ENCODE measurements around the gene ZHX3. TPM values are rescaled to one million over a fixed set of nuclear protein-coding genes. Genes with fewer than 3 reads are reported as not detected.

Gene ZHX3
- total RNA-seq, 1 experiment from 2014 or later: 24.6 TPM

- H3K4me1 Mint-ChIP-seq (ENCODE audit: low read depth, unreplicated experiment): no peaks in the 10 kb centered on the region
- Histone ChIP-seq H3K4me1 (no peaks in the 10 kb centered on the region), H3K27me3 (replicated peaks; ENCODE audit: control insufficient read depth, insufficient read depth, low read length) (no peaks in the 10 kb centered on the region), H3K4me3 (ENCODE audit: low read depth, low read length) (no peak overlapping the region), H3K9me3 (no peaks in the 10 kb centered on the region), H3K36me3 (ENCODE audit: control insufficient read depth, insufficient read depth, low read length) (peaks cover 5% of the 10 kb centered on the region; the same call in 1 of the 2 replicates)
- no peak overlapping the region for H3K4me3 Mint-ChIP-seq (ENCODE audit: unreplicated experiment)
- DNase-seq: no peak
- peaks cover 6% of the 10 kb centered on the region for H3K36me3 Mint-ChIP-seq (ENCODE audit: insufficient read depth, unreplicated experiment)
- H3K9me3 Mint-ChIP-seq (ENCODE audit: unreplicated experiment): no peaks in the 10 kb centered on the region
- CTCF ChIA-PET: interaction anchor here (0.8 to 1.6 kb wide), 2 partner anchors 9 to 215 kb away, joined by 5 to 14 read pairs; partner anchors contain the start of gene LPIN3
- no peak overlapping the region for H3K27ac Mint-ChIP-seq (ENCODE audit: unreplicated experiment)
- intact Hi-C loops (cut with micrococcal nuclease; ENCODE audit: unreplicated experiment): no loop called here
- no peak for TF ChIP-seq CTCF (IDR thresholded peaks at IDR 0.05; ENCODE audit: insufficient read depth in 1 of 2, low read depth in 1 of 2, low read length in 1 of 2, severe bottlenecking in 1 of 2, unreplicated experiment in 1 of 2)
- BruUV-seq (replicated peaks): no TSS peak
- no peaks in the 10 kb centered on the region for H3K27me3 Mint-ChIP-seq (ENCODE audit: insufficient read depth, unreplicated experiment)
- POLR2A ChIA-PET: no interaction called here
Observed at GRCh38 chr20:41349943-41350342, 32.4 kb upstream of the ZHX3 start.

- POLR2A ChIA-PET: no interaction called here
- Mint-ChIP-seq H3K27ac (ENCODE audit: unreplicated experiment) (no peak overlapping the region), H3K4me3 (ENCODE audit: unreplicated experiment) (no peak overlapping the region), H3K9me3 (ENCODE audit: unreplicated experiment) (no peaks in the 10 kb centered on the region), H3K36me3 (ENCODE audit: insufficient read depth, unreplicated experiment) (peaks cover 6% of the 10 kb centered on the region), H3K4me1 (ENCODE audit: low read depth, unreplicated experiment) (no peaks in the 10 kb centered on the region), H3K27me3 (ENCODE audit: insufficient read depth, unreplicated experiment) (no peaks in the 10 kb centered on the region)
- no peak for DNase-seq
- Histone ChIP-seq H3K36me3 (ENCODE audit: control insufficient read depth, insufficient read depth, low read length) (peaks cover 5% of the 10 kb centered on the region; the same call in 1 of the 2 replicates), H3K9me3 (no peaks in the 10 kb centered on the region), H3K4me1 (no peaks in the 10 kb centered on the region), H3K4me3 (ENCODE audit: low read depth, low read length) (no peak overlapping the region), H3K27me3 (replicated peaks; ENCODE audit: control insufficient read depth, insufficient read depth, low read length) (no peaks in the 10 kb centered on the region)
- no peak for TF ChIP-seq CTCF (IDR thresholded peaks at IDR 0.05; ENCODE audit: insufficient read depth in 1 of 2, low read depth in 1 of 2, low read length in 1 of 2, severe bottlenecking in 1 of 2, unreplicated experiment in 1 of 2)
- BruUV-seq (replicated peaks): no TSS peak
- CTCF ChIA-PET: interaction anchor here (1.6 kb wide), 1 partner anchor 214 kb away, joined by 5 read pairs; no protein-coding TSS in a partner anchor
- intact Hi-C loops (cut with micrococcal nuclease; ENCODE audit: unreplicated experiment): no loop called here
Observed at GRCh38 chr20:41349266-41349665, 31.7 kb upstream of the ZHX3 start.

- CTCF ChIA-PET: no interaction called here
- no peak for DNase-seq
- Mint-ChIP-seq H3K9me3 (ENCODE audit: unreplicated experiment) (no peaks in the 10 kb centered on the region), H3K4me1 (ENCODE audit: low read depth, unreplicated experiment) (peaks cover 2% of the 10 kb centered on the region), H3K27ac (ENCODE audit: unreplicated experiment) (no peak overlapping the region), H3K4me3 (ENCODE audit: unreplicated experiment) (no peak overlapping the region), H3K36me3 (ENCODE audit: insufficient read depth, unreplicated experiment) (peaks cover 6% of the 10 kb centered on the region), H3K27me3 (ENCODE audit: insufficient read depth, unreplicated experiment) (no peaks in the 10 kb centered on the region)
- peaks cover 5% of the 10 kb centered on the region; the same call in 1 of the 2 replicates for H3K36me3 ChIP-seq (ENCODE audit: control insufficient read depth, insufficient read depth, low read length)
- no TSS peak for BruUV-seq (replicated peaks)
- intact Hi-C loops (cut with micrococcal nuclease; ENCODE audit: unreplicated experiment): no loop called here
- no peaks in the 10 kb centered on the region for H3K27me3 ChIP-seq (replicated peaks; ENCODE audit: control insufficient read depth, insufficient read depth, low read length)
- no peaks in the 10 kb centered on the region for H3K4me1 ChIP-seq
- no peak overlapping the region for H3K4me3 ChIP-seq (ENCODE audit: low read depth, low read length)
- POLR2A ChIA-PET: no interaction called here
- TF ChIP-seq CTCF (IDR thresholded peaks at IDR 0.05; ENCODE audit: insufficient read depth in 1 of 2, low read depth in 1 of 2, low read length in 1 of 2, severe bottlenecking in 1 of 2, unreplicated experiment in 1 of 2): no peak
- no peaks in the 10 kb centered on the region for H3K9me3 ChIP-seq
Observed at GRCh38 chr20:41348430-41349172, 31.1 kb upstream of the ZHX3 start.
